Neural cell (in vitro differentiated cells): ENCODE measurements around the gene ZFYVE28.

ENCODE experiments used
- CTCF ChIP-seq: fragments of 450-650 bp; IDR thresholded peaks from 2 replicates; pipeline ENCODE4 v1.5.1; 2014; ENCODE audit warnings: antibody characterized with exemption, mild to moderate bottlenecking, moderate library complexity; ENCODE audit not compliant: poor library complexity, severe bottlenecking
- EZH2 ChIP-seq: fragments of 200-600, 300-800 bp; shearing (Covaris generic), sonication (generic); IDR thresholded peaks from 2 replicates; pipeline ENCODE4 v1.6.1; 2014; ENCODE audit warnings: antibody characterized with exemption, low read length, borderline replicate concordance, mild to moderate bottlenecking; ENCODE audit not compliant: insufficient read depth, poor library complexity, severe bottlenecking
- MXI1 ChIP-seq: fragments of 450-650 bp; conservative IDR thresholded peaks from 2 replicates; pipeline ENCODE4 v1.6.1; 2014; ENCODE audit warnings: antibody characterized with exemption, mild to moderate bottlenecking; ENCODE audit not compliant: poor library complexity, severe bottlenecking
- POLR2AphosphoS5 ChIP-seq: IDR thresholded peaks from 2 replicates; pipeline ENCODE4 v1.6.1; 2012
- TF ChIP-seq, protein P1 (sequence below): IDR thresholded peaks from 2 replicates; pipeline ENCODE4 v1.6.1; 2012; ENCODE audit warnings: borderline replicate concordance

DNA sequence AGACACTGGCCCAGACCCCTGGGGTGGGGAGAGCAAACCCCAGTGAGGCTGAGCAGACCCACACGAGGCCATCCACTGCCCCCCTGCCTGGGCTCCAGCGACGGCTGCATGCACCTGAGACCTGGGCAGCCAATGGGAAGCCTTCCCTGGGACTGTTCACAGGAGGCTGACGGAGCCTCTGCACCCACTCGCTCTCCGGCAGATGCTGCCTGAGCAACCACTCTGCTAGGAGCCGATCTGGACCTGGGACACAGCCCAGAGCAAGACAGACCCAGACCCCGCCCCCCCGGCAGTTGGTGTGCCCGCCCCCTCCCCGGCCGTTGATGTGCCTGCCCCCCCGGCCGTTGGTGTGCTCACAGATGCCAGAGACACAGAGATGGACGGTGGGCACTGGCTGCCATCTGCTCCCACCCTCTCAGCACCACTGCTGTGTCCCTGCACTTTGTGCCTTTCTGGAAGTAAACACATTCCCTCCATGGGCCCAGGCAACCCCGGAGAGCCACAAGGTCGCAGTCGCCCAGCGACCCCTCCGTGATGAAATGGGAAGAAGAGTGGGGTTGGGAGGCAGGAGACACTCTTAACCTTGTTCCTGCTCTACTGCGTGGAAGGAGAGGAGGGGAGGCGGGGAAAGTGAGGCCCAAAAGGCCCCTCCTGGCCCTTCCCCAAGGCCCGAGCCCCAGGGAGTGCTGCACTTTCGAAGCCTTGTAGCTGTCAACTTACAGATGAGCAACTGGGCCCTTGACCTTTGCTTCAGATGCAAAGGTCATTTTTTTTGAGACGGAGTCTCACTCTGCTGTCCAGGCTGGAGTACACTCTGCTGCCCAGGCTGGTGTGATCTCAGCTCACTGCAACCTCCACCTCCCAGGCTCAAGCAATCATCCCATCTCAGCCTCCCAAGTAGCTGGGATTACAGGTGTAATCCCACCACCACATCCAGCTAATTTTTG, 62.0 kb downstream of the ZFYVE28 start:
- TF ChIP-seq CTCF (no peak), EZH2 (no peak), POLR2AphosphoS5 (no peak), MXI1 (no peak)
- TF ChIP-seq, protein P1, sequence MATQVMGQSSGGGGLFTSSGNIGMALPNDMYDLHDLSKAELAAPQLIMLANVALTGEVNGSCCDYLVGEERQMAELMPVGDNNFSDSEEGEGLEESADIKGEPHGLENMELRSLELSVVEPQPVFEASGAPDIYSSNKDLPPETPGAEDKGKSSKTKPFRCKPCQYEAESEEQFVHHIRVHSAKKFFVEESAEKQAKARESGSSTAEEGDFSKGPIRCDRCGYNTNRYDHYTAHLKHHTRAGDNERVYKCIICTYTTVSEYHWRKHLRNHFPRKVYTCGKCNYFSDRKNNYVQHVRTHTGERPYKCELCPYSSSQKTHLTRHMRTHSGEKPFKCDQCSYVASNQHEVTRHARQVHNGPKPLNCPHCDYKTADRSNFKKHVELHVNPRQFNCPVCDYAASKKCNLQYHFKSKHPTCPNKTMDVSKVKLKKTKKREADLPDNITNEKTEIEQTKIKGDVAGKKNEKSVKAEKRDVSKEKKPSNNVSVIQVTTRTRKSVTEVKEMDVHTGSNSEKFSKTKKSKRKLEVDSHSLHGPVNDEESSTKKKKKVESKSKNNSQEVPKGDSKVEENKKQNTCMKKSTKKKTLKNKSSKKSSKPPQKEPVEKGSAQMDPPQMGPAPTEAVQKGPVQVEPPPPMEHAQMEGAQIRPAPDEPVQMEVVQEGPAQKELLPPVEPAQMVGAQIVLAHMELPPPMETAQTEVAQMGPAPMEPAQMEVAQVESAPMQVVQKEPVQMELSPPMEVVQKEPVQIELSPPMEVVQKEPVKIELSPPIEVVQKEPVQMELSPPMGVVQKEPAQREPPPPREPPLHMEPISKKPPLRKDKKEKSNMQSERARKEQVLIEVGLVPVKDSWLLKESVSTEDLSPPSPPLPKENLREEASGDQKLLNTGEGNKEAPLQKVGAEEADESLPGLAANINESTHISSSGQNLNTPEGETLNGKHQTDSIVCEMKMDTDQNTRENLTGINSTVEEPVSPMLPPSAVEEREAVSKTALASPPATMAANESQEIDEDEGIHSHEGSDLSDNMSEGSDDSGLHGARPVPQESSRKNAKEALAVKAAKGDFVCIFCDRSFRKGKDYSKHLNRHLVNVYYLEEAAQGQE, result no peak
